WTC11 (cell line): ENCODE results near the gene TUBB2A.

ENCODE experiments used
- ATF2 ChIP-seq: sonication (generic); formaldehyde crosslinking; IDR thresholded peaks from 2 replicates; pipeline ENCODE4 v1.8.1; 2022; ENCODE audit warnings: low read depth, missing genetic modification reagents, borderline replicate concordance
- CREM ChIP-seq: sonication (generic); formaldehyde crosslinking; IDR thresholded peaks from 2 replicates; pipeline ENCODE4 v1.8.1; 2022; ENCODE audit warnings: mild to moderate bottlenecking, missing genetic modification reagents, moderate library complexity
- CTCF ChIP-seq: fragments of 200-600 bp; IDR thresholded peaks from 2 replicates; pipeline ENCODE4 v1.8.0; 2022; ENCODE audit warnings: antibody characterized with exemption
- GRHL2 ChIP-seq: fragments of 250-450 bp; sonication (Bioruptor Pico); IDR thresholded peaks from 2 replicates; pipeline ENCODE4 v1.8.0; 2022; ENCODE audit warnings: mild to moderate bottlenecking, moderate library complexity; ENCODE audit not compliant: insufficient replicate concordance, severe bottlenecking
- NR3C1 ChIP-seq: sonication (generic); formaldehyde crosslinking; conservative IDR thresholded peaks from 2 replicates; pipeline ENCODE4 v1.8.1; 2023; ENCODE audit warnings: low read depth, mild to moderate bottlenecking, missing genetic modification reagents
- TEAD1 ChIP-seq: sonication (generic); formaldehyde crosslinking; IDR thresholded peaks from 2 replicates; pipeline ENCODE4 v1.8.0; 2022; ENCODE audit warnings: mild to moderate bottlenecking, missing genetic modification reagents
- ZNF232 ChIP-seq: sonication (generic); formaldehyde crosslinking; IDR thresholded peaks from 2 replicates; pipeline ENCODE4 v1.8.0; 2022; ENCODE audit warnings: mild to moderate bottlenecking, missing genetic modification reagents
- ZNF671 ChIP-seq: fragments of 250-450 bp; sonication (Bioruptor Pico); IDR thresholded peaks from 2 replicates; pipeline ENCODE4 v1.8.0; 2021; ENCODE audit warnings: mild to moderate bottlenecking
- TF ChIP-seq, protein P1 (sequence below): sonication (generic); formaldehyde crosslinking; conservative IDR thresholded peaks from 2 replicates; pipeline ENCODE4 v1.8.1; 2023; ENCODE audit warnings: mild to moderate bottlenecking, low read depth, missing genetic modification reagents, moderate library complexity
- TF ChIP-seq, protein P2 (sequence below): fragments of 250-450 bp; sonication (Bioruptor Pico); IDR thresholded peaks from 2 replicates; pipeline ENCODE4 v2.1.2; 2022; ENCODE audit warnings: mild to moderate bottlenecking, moderate library complexity
- TF ChIP-seq, protein P3 (sequence below): fragments of 250-450 bp; sonication (Bioruptor Pico); IDR thresholded peaks from 2 replicates; pipeline ENCODE4 v1.9.0; 2021; ENCODE audit warnings: mild to moderate bottlenecking

GRCh38 chr6:3199382-3199781 lies 42.0 kb upstream of the TUBB2A start:
- TF ChIP-seq CTCF: no peak
- no peak for TF ChIP-seq ATF2 (CRISPR knock-in tag)
- TF ChIP-seq, protein P1, sequence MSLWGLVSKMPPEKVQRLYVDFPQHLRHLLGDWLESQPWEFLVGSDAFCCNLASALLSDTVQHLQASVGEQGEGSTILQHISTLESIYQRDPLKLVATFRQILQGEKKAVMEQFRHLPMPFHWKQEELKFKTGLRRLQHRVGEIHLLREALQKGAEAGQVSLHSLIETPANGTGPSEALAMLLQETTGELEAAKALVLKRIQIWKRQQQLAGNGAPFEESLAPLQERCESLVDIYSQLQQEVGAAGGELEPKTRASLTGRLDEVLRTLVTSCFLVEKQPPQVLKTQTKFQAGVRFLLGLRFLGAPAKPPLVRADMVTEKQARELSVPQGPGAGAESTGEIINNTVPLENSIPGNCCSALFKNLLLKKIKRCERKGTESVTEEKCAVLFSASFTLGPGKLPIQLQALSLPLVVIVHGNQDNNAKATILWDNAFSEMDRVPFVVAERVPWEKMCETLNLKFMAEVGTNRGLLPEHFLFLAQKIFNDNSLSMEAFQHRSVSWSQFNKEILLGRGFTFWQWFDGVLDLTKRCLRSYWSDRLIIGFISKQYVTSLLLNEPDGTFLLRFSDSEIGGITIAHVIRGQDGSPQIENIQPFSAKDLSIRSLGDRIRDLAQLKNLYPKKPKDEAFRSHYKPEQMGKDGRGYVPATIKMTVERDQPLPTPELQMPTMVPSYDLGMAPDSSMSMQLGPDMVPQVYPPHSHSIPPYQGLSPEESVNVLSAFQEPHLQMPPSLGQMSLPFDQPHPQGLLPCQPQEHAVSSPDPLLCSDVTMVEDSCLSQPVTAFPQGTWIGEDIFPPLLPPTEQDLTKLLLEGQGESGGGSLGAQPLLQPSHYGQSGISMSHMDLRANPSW: no peak
- no peak for TF ChIP-seq ZNF232 (CRISPR knock-in tag)
- no peak for TF ChIP-seq ZNF671 (CRISPR knock-in tag)
- TF ChIP-seq NR3C1: no peak
- no peak for TF ChIP-seq CREM (CRISPR knock-in tag)
- TF ChIP-seq, protein P2, sequence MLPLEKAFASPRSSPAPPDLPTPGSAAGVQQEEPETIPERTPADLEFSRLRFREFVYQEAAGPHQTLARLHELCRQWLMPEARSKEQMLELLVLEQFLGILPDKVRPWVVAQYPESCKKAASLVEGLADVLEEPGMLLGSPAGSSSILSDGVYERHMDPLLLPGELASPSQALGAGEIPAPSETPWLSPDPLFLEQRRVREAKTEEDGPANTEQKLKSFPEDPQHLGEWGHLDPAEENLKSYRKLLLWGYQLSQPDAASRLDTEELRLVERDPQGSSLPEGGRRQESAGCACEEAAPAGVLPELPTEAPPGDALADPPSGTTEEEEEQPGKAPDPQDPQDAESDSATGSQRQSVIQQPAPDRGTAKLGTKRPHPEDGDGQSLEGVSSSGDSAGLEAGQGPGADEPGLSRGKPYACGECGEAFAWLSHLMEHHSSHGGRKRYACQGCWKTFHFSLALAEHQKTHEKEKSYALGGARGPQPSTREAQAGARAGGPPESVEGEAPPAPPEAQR (CRISPR knock-in tag): no peak
- TF ChIP-seq GRHL2 (CRISPR knock-in tag): no peak
- TF ChIP-seq TEAD1: no peak
- TF ChIP-seq, protein P3, sequence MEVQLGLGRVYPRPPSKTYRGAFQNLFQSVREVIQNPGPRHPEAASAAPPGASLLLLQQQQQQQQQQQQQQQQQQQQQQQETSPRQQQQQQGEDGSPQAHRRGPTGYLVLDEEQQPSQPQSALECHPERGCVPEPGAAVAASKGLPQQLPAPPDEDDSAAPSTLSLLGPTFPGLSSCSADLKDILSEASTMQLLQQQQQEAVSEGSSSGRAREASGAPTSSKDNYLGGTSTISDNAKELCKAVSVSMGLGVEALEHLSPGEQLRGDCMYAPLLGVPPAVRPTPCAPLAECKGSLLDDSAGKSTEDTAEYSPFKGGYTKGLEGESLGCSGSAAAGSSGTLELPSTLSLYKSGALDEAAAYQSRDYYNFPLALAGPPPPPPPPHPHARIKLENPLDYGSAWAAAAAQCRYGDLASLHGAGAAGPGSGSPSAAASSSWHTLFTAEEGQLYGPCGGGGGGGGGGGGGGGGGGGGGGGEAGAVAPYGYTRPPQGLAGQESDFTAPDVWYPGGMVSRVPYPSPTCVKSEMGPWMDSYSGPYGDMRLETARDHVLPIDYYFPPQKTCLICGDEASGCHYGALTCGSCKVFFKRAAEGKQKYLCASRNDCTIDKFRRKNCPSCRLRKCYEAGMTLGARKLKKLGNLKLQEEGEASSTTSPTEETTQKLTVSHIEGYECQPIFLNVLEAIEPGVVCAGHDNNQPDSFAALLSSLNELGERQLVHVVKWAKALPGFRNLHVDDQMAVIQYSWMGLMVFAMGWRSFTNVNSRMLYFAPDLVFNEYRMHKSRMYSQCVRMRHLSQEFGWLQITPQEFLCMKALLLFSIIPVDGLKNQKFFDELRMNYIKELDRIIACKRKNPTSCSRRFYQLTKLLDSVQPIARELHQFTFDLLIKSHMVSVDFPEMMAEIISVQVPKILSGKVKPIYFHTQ: no peak
